T-helper 2 cell treated with Interferon-gamma antibody and Interleukin-4, amounts not matched to agents 5 μg/mL and 100 μg/mL, for 36 hours (primary cell): ENCODE measurements around the gene MANBA.
"Not testable (repeated sequence)": the region's sequence is repeated elsewhere in the genome, so short reads cannot be mapped to it uniquely, and the experiment has no call there.

Source experiments
- DNase-seq: peaks from one replicate; pipeline ENCODE4 v3.0.0; 2021; ENCODE audit warnings: low spot score
- H3K27ac Mint-ChIP-seq: one replicate; pipeline ENCODE4 v1.8.0; 2021; ENCODE audit warnings: mild to moderate bottlenecking, mixed read lengths
- H3K27me3 Mint-ChIP-seq: one replicate; pipeline ENCODE4 v1.8.0; 2021; ENCODE audit warnings: low read depth, mixed read lengths
- H3K36me3 Mint-ChIP-seq: one replicate; pipeline ENCODE4 v1.8.0; 2021; ENCODE audit warnings: low read depth, mixed read lengths
- H3K4me1 Mint-ChIP-seq: one replicate; pipeline ENCODE4 v1.8.0; 2021; ENCODE audit warnings: low read depth, mixed read lengths
- H3K4me3 Mint-ChIP-seq: one replicate; pipeline ENCODE4 v1.8.0; 2022; ENCODE audit warnings: mild to moderate bottlenecking, moderate library complexity, mixed read lengths
- H3K9me3 Mint-ChIP-seq: one replicate; pipeline ENCODE4 v1.8.0; 2021; ENCODE audit warnings: mixed read lengths

Gene MANBA

GRCh38 chr4:102754044-102754443 lies 6.7 kb downstream of the MANBA start:
- no peak for DNase-seq
- Mint-ChIP-seq H3K4me1 (peaks cover 15% of the 10 kb centered on the region), H3K27ac (no peak overlapping the region), H3K36me3 (peaks cover 19% of the 10 kb centered on the region), H3K9me3 (peaks cover 4% of the 10 kb centered on the region), H3K4me3 (no peak overlapping the region), H3K27me3 (no peaks in the 10 kb centered on the region)

GRCh38 chr4:102751941-102752340 lies 8.8 kb downstream of the MANBA start:
- Mint-ChIP-seq H3K27ac (no peak overlapping the region), H3K27me3 (no peaks in the 10 kb centered on the region), H3K4me1 (no peaks in the 10 kb centered on the region), H3K4me3 (no peak overlapping the region), H3K9me3 (peaks cover 4% of the 10 kb centered on the region), H3K36me3 (peaks cover 12% of the 10 kb centered on the region)
- DNase-seq, result no peak

GRCh38 chr4:102743352-102743751 lies 17.4 kb downstream of the MANBA start:
- peaks cover 11% of the 10 kb centered on the region for H3K4me1 Mint-ChIP-seq
- H3K27ac Mint-ChIP-seq, H3K4me3 Mint-ChIP-seq, H3K27me3 Mint-ChIP-seq, DNase-seq: not testable (repeated sequence)
- peaks cover 39% of the 10 kb centered on the region for H3K36me3 Mint-ChIP-seq
- peaks cover 32% of the 10 kb centered on the region for H3K9me3 Mint-ChIP-seq

GRCh38 chr4:102738802-102739201 lies 22.0 kb downstream of the MANBA start:
- H3K4me3 Mint-ChIP-seq, H3K27ac Mint-ChIP-seq, H3K27me3 Mint-ChIP-seq, DNase-seq: not testable (repeated sequence)
- H3K9me3 Mint-ChIP-seq, result peaks cover 36% of the 10 kb centered on the region
- H3K36me3 Mint-ChIP-seq, result peaks cover 31% of the 10 kb centered on the region
- peaks cover 24% of the 10 kb centered on the region for H3K4me1 Mint-ChIP-seq

GRCh38 chr4:102736636-102737549 lies 23.9 kb downstream of the MANBA start:
- peaks cover 20% of the 10 kb centered on the region for H3K4me1 Mint-ChIP-seq
- H3K27ac Mint-ChIP-seq, result no peak overlapping the region
- DNase-seq, result no peak
- peaks cover 36% of the 10 kb centered on the region for H3K9me3 Mint-ChIP-seq
- no peaks in the 10 kb centered on the region for H3K27me3 Mint-ChIP-seq
- H3K36me3 Mint-ChIP-seq, result peaks cover 28% of the 10 kb centered on the region
- H3K4me3 Mint-ChIP-seq, result no peak overlapping the region

GRCh38 chr4:102735582-102735981 lies 25.2 kb downstream of the MANBA start:
- Mint-ChIP-seq H3K4me3 (no peak overlapping the region), H3K4me1 (peaks cover 16% of the 10 kb centered on the region), H3K27me3 (no peaks in the 10 kb centered on the region), H3K27ac (no peak overlapping the region), H3K36me3 (peaks cover 34% of the 10 kb centered on the region), H3K9me3 (peaks cover 38% of the 10 kb centered on the region)
- no peak for DNase-seq

GRCh38 chr4:102734591-102735385 lies 26.0 kb downstream of the MANBA start:
- peaks cover 38% of the 10 kb centered on the region for H3K36me3 Mint-ChIP-seq
- no peaks in the 10 kb centered on the region for H3K27me3 Mint-ChIP-seq
- H3K9me3 Mint-ChIP-seq, result peaks cover 31% of the 10 kb centered on the region
- DNase-seq, result peak; percentile 17
- peaks cover 13% of the 10 kb centered on the region for H3K4me1 Mint-ChIP-seq
- peak overlapping the region; percentile 60 for H3K27ac Mint-ChIP-seq
- no peak overlapping the region for H3K4me3 Mint-ChIP-seq

GRCh38 chr4:102734116-102734515 lies 26.7 kb downstream of the MANBA start:
- H3K27me3 Mint-ChIP-seq, result no peaks in the 10 kb centered on the region
- peak overlapping the region; percentile 38 for H3K27ac Mint-ChIP-seq
- peaks cover 38% of the 10 kb centered on the region for H3K36me3 Mint-ChIP-seq
- H3K9me3 Mint-ChIP-seq, result peaks cover 24% of the 10 kb centered on the region
- H3K4me3 Mint-ChIP-seq, result no peak overlapping the region
- peaks cover 13% of the 10 kb centered on the region for H3K4me1 Mint-ChIP-seq
- no peak for DNase-seq

GRCh38 chr4:102733084-102733483 lies 27.7 kb downstream of the MANBA start:
- Mint-ChIP-seq H3K27ac (no peak overlapping the region), H3K27me3 (no peaks in the 10 kb centered on the region), H3K4me1 (peaks cover 13% of the 10 kb centered on the region), H3K36me3 (peaks cover 31% of the 10 kb centered on the region), H3K4me3 (no peak overlapping the region), H3K9me3 (peaks cover 14% of the 10 kb centered on the region)
- no peak for DNase-seq

- Mint-ChIP-seq H3K4me1 (peaks cover 13% of the 10 kb centered on the region), H3K27ac (no peak overlapping the region), H3K4me3 (no peak overlapping the region), H3K36me3 (peaks cover 31% of the 10 kb centered on the region), H3K27me3 (no peaks in the 10 kb centered on the region), H3K9me3 (peaks cover 13% of the 10 kb centered on the region)
- DNase-seq, result no peak
These were observed 28.1 kb downstream of the MANBA start for GRCh38 chr4:102732678-102733077.

- H3K4me1 Mint-ChIP-seq, result peaks cover 13% of the 10 kb centered on the region
- no peak for DNase-seq
- no peaks in the 10 kb centered on the region for H3K27me3 Mint-ChIP-seq
- H3K36me3 Mint-ChIP-seq, result peaks cover 31% of the 10 kb centered on the region
- H3K4me3 Mint-ChIP-seq, result no peak overlapping the region
- H3K9me3 Mint-ChIP-seq, result peaks cover 13% of the 10 kb centered on the region
- H3K27ac Mint-ChIP-seq, result no peak overlapping the region
These were observed 29.7 kb downstream of the MANBA start for GRCh38 chr4:102730968-102731533.

GRCh38 chr4:102729486-102729885 lies 31.3 kb downstream of the MANBA start:
- not testable (repeated sequence) for H3K27ac Mint-ChIP-seq, H3K27me3 Mint-ChIP-seq, H3K4me1 Mint-ChIP-seq, DNase-seq, H3K4me3 Mint-ChIP-seq
- Mint-ChIP-seq H3K9me3 (peaks cover 13% of the 10 kb centered on the region), H3K36me3 (peaks cover 31% of the 10 kb centered on the region)

- H3K9me3 Mint-ChIP-seq, result peaks cover 13% of the 10 kb centered on the region
- peaks cover 31% of the 10 kb centered on the region for H3K36me3 Mint-ChIP-seq
- DNase-seq, H3K4me1 Mint-ChIP-seq, H3K4me3 Mint-ChIP-seq, H3K27ac Mint-ChIP-seq, H3K27me3 Mint-ChIP-seq: not testable (repeated sequence)
These were observed 33.8 kb downstream of the MANBA start for GRCh38 chr4:102726919-102727318.

GRCh38 chr4:102726068-102726467 lies 34.7 kb downstream of the MANBA start:
- no peaks in the 10 kb centered on the region for H3K4me1 Mint-ChIP-seq
- peaks cover 26% of the 10 kb centered on the region for H3K36me3 Mint-ChIP-seq
- no peak for DNase-seq
- H3K27me3 Mint-ChIP-seq, result no peaks in the 10 kb centered on the region
- no peak overlapping the region for H3K4me3 Mint-ChIP-seq
- peaks cover 5% of the 10 kb centered on the region for H3K9me3 Mint-ChIP-seq
- H3K27ac Mint-ChIP-seq, result no peak overlapping the region
